Liver (tissue), 9 donors: Measurements from ENCODE around the gene RAET1G. TPM values are rescaled to one million over a fixed set of nuclear protein-coding genes. Genes with fewer than 3 reads are reported as not detected.

Source experiments
- DNase-seq: peaks from one replicate; pipeline ENCODE4 v3.0.0-alpha.2; 2017; ENCODE audit warnings: low spot score
- H3K27ac ChIP-seq, 2 donors: one replicate each; pipeline ENCODE4 v1.7.0; 2013; ENCODE audit warnings: inconsistent platforms in 2 of 2, low read length in 2 of 2, control low read depth in 1 of 2, low read depth in 1 of 2, mild to moderate bottlenecking in 1 of 2
- H3K27me3 ChIP-seq, 4 donors: one replicate each; pipeline versions ENCODE4 v1.6.1 to v1.7.0; 2013; ENCODE audit warnings: low read length in 3 of 4, inconsistent platforms in 1 of 4, mild to moderate bottlenecking in 1 of 4, moderate library complexity in 1 of 4; ENCODE audit not compliant: control insufficient read depth in 4 of 4, insufficient read depth in 4 of 4
- H3K36me3 ChIP-seq, 4 donors: one replicate each; pipeline versions ENCODE4 v1.6.1 to v1.7.0; 2013; ENCODE audit warnings: low read length in 3 of 4, mild to moderate bottlenecking in 3 of 4, low read depth in 1 of 4, moderate library complexity in 1 of 4; ENCODE audit not compliant: control insufficient read depth in 4 of 4, insufficient read depth in 3 of 4
- H3K4me1 ChIP-seq, 4 donors: one replicate each; pipeline versions ENCODE4 v1.6.1 to v1.7.0; 2013; ENCODE audit warnings: low read length in 3 of 4, mild to moderate bottlenecking in 3 of 4, moderate library complexity in 1 of 4; ENCODE audit not compliant: control insufficient read depth in 4 of 4, insufficient read depth in 4 of 4
- H3K4me3 ChIP-seq, 3 donors: one replicate each; pipeline versions ENCODE4 v1.6.1 to v1.7.0; 2013; ENCODE audit warnings: low read length in 3 of 3, control low read depth in 1 of 3, low read depth in 1 of 3, mild to moderate bottlenecking in 1 of 3
- H3K9ac ChIP-seq, 2 donors: one replicate each; pipeline ENCODE4 v1.7.0; 2013; ENCODE audit warnings: low read length in 2 of 2, mild to moderate bottlenecking in 2 of 2, moderate library complexity in 2 of 2, control low read depth in 1 of 2, low read depth in 1 of 2
- H3K9me3 ChIP-seq, 4 donors: one replicate each; pipeline versions ENCODE4 v1.6.1 to v1.7.0; 2013; ENCODE audit warnings: low read length in 3 of 4; ENCODE audit not compliant: control insufficient read depth in 4 of 4
- ATF3 ChIP-seq: IDR thresholded peaks from 2 replicates; pipeline ENCODE4 v1.6.1; 2016; ENCODE audit warnings: antibody characterized with exemption
- FOXA1 ChIP-seq: IDR thresholded peaks from 2 replicates; pipeline ENCODE4 v1.6.1; 2016; ENCODE audit warnings: antibody characterized with exemption
- HNF4A ChIP-seq, 2 donors: conservative IDR thresholded peaks; 2 replicates each; pipeline ENCODE4 v1.6.1; 2016; ENCODE audit warnings: antibody characterized with exemption in 2 of 2, mild to moderate bottlenecking in 2 of 2
- HNF4G ChIP-seq: IDR thresholded peaks from 2 replicates; pipeline ENCODE4 v1.6.1; 2016; ENCODE audit warnings: antibody characterized with exemption
- JUND ChIP-seq, 2 donors: IDR thresholded peaks; 2 replicates each; pipeline ENCODE4 v1.6.1; 2016; ENCODE audit warnings: antibody characterized with exemption in 2 of 2
- NR2F2 ChIP-seq: IDR thresholded peaks from 2 replicates; pipeline ENCODE4 v1.6.1; 2016; ENCODE audit warnings: antibody characterized with exemption
- RXRA ChIP-seq, 2 donors: IDR thresholded peaks; 2 replicates each; pipeline ENCODE4 v1.6.1; 2017 to 2018; ENCODE audit warnings: antibody characterized with exemption in 2 of 2, mild to moderate bottlenecking in 1 of 2
- SP1 ChIP-seq: IDR thresholded peaks from 2 replicates; pipeline ENCODE4 v1.6.1; 2018; ENCODE audit warnings: antibody characterized with exemption, mild to moderate bottlenecking
- WGBS: extraction: QIAGEN DNeasy Blood & Tissue Kit; methylation state at CpG from one replicate; pipeline ENCODE4 v1.1.7; 2013; 5-methylcytosine and 5-hydroxymethylcytosine counted together
- polyA plus RNA-seq, 2 donors: library from polyadenylated mRNA; stranded (reverse) in 1 of 2; unstranded in 1 of 2; fragments of 200-250 nt in 1 of 2; fragments of >200 nt in 1 of 2; fragmentation: Nextera tagmentation in 1 of 2; extraction: Ambion mirVana in 1 of 2; gene quantifications; one replicate each; pipeline versions ENCODE4 v1.2.1 to v1.2.3, GENCODE V29; 2013 to 2015
- total RNA-seq, 2 donors: library from RNA; depleted of rRNA; stranded (reverse); fragments of >200 nt; gene quantifications; one replicate each; pipeline ENCODE4 v1.2.3, GENCODE V29; 2014
- TF ChIP-seq, protein P1 (sequence below): IDR thresholded peaks from 2 replicates; pipeline ENCODE4 v1.6.1; 2016; ENCODE audit warnings: antibody characterized with exemption, mild to moderate bottlenecking
- TF ChIP-seq, protein P2 (sequence below): fragments of 150-350 bp; IDR thresholded peaks from 2 replicates; pipeline ENCODE4 v1.5.1; 2017; ENCODE audit warnings: improper control_type of control experiment, low read depth, low read length; ENCODE audit not compliant: missing input control
- donor health status: healthy.
- donor health status: healthy.
- donor health status: healthy.
- donor health status: healthy.
- donor health status: healthy.

The RAET1G gene
- total and polyA plus RNA-seq, 4 donors = not detected

GRCh38 chr6:149941583-149942460 lies 18.9 kb upstream of the RAET1G start, which contains the start of gene ULBP2:
TSS of gene ULBP2 (plus strand) at chr6:149942014. CDS start at chr6:149942073, 59 bp downstream.
- no peaks in the 10 kb centered on the region for H3K36me3 ChIP-seq
- WGBS = 4% methylated on average over 62 of the region's 62 CpGs
- H3K4me1 ChIP-seq = peaks cover 9 to 27% (median 14%) of the 10 kb centered on the region in 4 donors
- peaks cover 0 to 17% (median 7%) of the 10 kb centered on the region in 4 donors for H3K27me3 ChIP-seq
- H3K9me3 ChIP-seq = no peaks in the 10 kb centered on the region
- no peak within 1 kb of the TSS for H3K9ac ChIP-seq
- no peak within 1 kb of the TSS for H3K27ac ChIP-seq
- TF ChIP-seq FOXA1 (no peak), SP1 (peak; percentile 21), JUND (IDR thresholded peaks at IDR 0.05) (peak in 1 of 2 donors; percentile 15)
- H3K4me3 ChIP-seq = peak within 1 kb of the TSS; percentile 32 to 69 (median 37)
- DNase-seq = peak; percentile 71

DNA sequence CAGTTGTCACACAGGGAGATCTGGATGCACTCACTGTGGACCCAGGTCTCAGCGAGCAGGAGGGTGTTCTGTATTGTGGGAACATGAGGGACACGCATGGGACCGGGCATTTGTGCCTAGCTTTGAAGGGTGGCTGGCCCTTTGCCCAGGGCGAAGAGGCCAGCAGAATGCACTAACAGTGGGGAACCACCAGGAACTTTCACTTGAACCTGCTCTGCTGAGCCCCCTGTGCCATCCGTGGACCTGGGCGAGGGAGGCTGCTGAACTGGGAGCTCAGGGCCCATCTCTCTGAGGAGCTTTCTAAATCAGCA lies 17.7 kb upstream of the RAET1G start:
- Histone ChIP-seq H3K36me3 (no peaks in the 10 kb centered on the region), H3K4me3 (no peak overlapping the region), H3K27ac (no peak overlapping the region), H3K4me1 (peaks cover 9 to 27% (median 14%) of the 10 kb centered on the region in 4 donors), H3K27me3 (peaks cover 0 to 23% (median 13%) of the 10 kb centered on the region in 4 donors), H3K9ac (no peak overlapping the region), H3K9me3 (no peaks in the 10 kb centered on the region)
- TF ChIP-seq, protein P1, sequence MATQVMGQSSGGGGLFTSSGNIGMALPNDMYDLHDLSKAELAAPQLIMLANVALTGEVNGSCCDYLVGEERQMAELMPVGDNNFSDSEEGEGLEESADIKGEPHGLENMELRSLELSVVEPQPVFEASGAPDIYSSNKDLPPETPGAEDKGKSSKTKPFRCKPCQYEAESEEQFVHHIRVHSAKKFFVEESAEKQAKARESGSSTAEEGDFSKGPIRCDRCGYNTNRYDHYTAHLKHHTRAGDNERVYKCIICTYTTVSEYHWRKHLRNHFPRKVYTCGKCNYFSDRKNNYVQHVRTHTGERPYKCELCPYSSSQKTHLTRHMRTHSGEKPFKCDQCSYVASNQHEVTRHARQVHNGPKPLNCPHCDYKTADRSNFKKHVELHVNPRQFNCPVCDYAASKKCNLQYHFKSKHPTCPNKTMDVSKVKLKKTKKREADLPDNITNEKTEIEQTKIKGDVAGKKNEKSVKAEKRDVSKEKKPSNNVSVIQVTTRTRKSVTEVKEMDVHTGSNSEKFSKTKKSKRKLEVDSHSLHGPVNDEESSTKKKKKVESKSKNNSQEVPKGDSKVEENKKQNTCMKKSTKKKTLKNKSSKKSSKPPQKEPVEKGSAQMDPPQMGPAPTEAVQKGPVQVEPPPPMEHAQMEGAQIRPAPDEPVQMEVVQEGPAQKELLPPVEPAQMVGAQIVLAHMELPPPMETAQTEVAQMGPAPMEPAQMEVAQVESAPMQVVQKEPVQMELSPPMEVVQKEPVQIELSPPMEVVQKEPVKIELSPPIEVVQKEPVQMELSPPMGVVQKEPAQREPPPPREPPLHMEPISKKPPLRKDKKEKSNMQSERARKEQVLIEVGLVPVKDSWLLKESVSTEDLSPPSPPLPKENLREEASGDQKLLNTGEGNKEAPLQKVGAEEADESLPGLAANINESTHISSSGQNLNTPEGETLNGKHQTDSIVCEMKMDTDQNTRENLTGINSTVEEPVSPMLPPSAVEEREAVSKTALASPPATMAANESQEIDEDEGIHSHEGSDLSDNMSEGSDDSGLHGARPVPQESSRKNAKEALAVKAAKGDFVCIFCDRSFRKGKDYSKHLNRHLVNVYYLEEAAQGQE = no peak
- no peak for TF ChIP-seq HNF4G
- TF ChIP-seq ATF3 = no peak
- no peak for TF ChIP-seq NR2F2
- WGBS = 32% methylated on average over 6 of the region's 6 CpGs
- DNase-seq = no peak

- Histone ChIP-seq H3K4me1 (peaks cover 9 to 27% (median 14%) of the 10 kb centered on the region in 4 donors), H3K9me3 (no peaks in the 10 kb centered on the region), H3K27ac (no peak overlapping the region), H3K36me3 (no peaks in the 10 kb centered on the region), H3K9ac (no peak overlapping the region), H3K4me3 (no peak overlapping the region), H3K27me3 (peaks cover 0 to 24% (median 14%) of the 10 kb centered on the region in 4 donors)
- no peak for DNase-seq
- TF ChIP-seq NR2F2 = no peak
- TF ChIP-seq JUND (IDR thresholded peaks at IDR 0.05) = no peak
- TF ChIP-seq RXRA (IDR thresholded peaks at IDR 0.05) = no peak
- TF ChIP-seq, protein P2, sequence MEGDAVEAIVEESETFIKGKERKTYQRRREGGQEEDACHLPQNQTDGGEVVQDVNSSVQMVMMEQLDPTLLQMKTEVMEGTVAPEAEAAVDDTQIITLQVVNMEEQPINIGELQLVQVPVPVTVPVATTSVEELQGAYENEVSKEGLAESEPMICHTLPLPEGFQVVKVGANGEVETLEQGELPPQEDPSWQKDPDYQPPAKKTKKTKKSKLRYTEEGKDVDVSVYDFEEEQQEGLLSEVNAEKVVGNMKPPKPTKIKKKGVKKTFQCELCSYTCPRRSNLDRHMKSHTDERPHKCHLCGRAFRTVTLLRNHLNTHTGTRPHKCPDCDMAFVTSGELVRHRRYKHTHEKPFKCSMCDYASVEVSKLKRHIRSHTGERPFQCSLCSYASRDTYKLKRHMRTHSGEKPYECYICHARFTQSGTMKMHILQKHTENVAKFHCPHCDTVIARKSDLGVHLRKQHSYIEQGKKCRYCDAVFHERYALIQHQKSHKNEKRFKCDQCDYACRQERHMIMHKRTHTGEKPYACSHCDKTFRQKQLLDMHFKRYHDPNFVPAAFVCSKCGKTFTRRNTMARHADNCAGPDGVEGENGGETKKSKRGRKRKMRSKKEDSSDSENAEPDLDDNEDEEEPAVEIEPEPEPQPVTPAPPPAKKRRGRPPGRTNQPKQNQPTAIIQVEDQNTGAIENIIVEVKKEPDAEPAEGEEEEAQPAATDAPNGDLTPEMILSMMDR = no peak
- no peak for TF ChIP-seq HNF4A (conservative IDR thresholded peaks at IDR 0.05)
- whole genome bisulfite sequencing = 12% methylated on average over 6 of the region's 6 CpGs
These were observed 17.2 kb upstream of the RAET1G start for GRCh38 chr6:149939909-149940671.
